NCI-H748 (cell line): ENCODE measurements around the gene FBP2.
"Not testable (repeated sequence)": the region's sequence is repeated elsewhere in the genome, so short reads cannot be mapped to it uniquely, and the experiment has no call there.

ENCODE experiments used
- DNase-seq: peaks from one replicate; lab custom pipeline; 2025; ENCODE audit not compliant: unreplicated experiment; lab: John Stamatoyannopoulos, UW

FBP2 gene

GRCh38 chr9:94564279-94564678 is 29.3 kb downstream of the FBP2 start:
- peak; percentile 8 for DNase-seq

- DNase-seq, result no peak
These were observed 30.1 kb downstream of the FBP2 start for GRCh38 chr9:94563548-94563947.

- no peak for DNase-seq
These were observed 33.4 kb downstream of the FBP2 start for GRCh38 chr9:94560237-94560636.

GRCh38 chr9:94557376-94557775 is 36.2 kb downstream of the FBP2 start:
- DNase-seq, result no peak

- peak; percentile 94 for DNase-seq
These were observed 38.9 kb downstream of the FBP2 start, which contains the start of gene PCAT7 for GRCh38 chr9:94554439-94555331. Gene PCAT7 (plus strand): TSS chr9:94555083.

GRCh38 chr9:94554078-94554438 is 39.6 kb downstream of the FBP2 start:
- DNase-seq, result no peak

- peak; percentile 56 for DNase-seq
These were observed 40.3 kb downstream of the FBP2 start for GRCh38 chr9:94553029-94553938.

GRCh38 chr9:94545940-94546339 is 47.7 kb downstream of the FBP2 start:
- no peak for DNase-seq

GRCh38 chr9:94544335-94544734 is 49.3 kb downstream of the FBP2 start:
- DNase-seq, result not testable (repeated sequence)

GRCh38 chr9:94538908-94539307 is 54.7 kb downstream of the FBP2 start:
- DNase-seq, result no peak

- DNase-seq, result no peak
These were observed 58.7 kb downstream of the FBP2 start for GRCh38 chr9:94534901-94535300.

- DNase-seq, result no peak
These were observed 60.0 kb downstream of the FBP2 start for GRCh38 chr9:94533601-94534000.

GRCh38 chr9:94533155-94533554 is 60.5 kb downstream of the FBP2 start:
- DNase-seq, result no peak

GRCh38 chr9:94528886-94529285 is 64.7 kb downstream of the FBP2 start:
- no peak for DNase-seq

GRCh38 chr9:94526951-94527350 is 66.7 kb downstream of the FBP2 start:
- no peak for DNase-seq

- no peak for DNase-seq
These were observed 67.4 kb downstream of the FBP2 start for GRCh38 chr9:94526271-94526670.

GRCh38 chr9:94525396-94526035 is 68.1 kb downstream of the FBP2 start:
- DNase-seq, result no peak

- no peak for DNase-seq
These were observed 76.4 kb downstream of the FBP2 start for GRCh38 chr9:94517254-94517653.

- no peak for DNase-seq
These were observed 78.9 kb downstream of the FBP2 start for GRCh38 chr9:94514722-94515121.

- no peak for DNase-seq
These were observed 81.7 kb downstream of the FBP2 start for GRCh38 chr9:94511955-94512265.

- peak; percentile 26 for DNase-seq
These were observed 82.3 kb downstream of the FBP2 start for GRCh38 chr9:94511134-94511954.
